ENCODE measurements around the gene SIRPB2.

SIRPB2 gene

DNA sequence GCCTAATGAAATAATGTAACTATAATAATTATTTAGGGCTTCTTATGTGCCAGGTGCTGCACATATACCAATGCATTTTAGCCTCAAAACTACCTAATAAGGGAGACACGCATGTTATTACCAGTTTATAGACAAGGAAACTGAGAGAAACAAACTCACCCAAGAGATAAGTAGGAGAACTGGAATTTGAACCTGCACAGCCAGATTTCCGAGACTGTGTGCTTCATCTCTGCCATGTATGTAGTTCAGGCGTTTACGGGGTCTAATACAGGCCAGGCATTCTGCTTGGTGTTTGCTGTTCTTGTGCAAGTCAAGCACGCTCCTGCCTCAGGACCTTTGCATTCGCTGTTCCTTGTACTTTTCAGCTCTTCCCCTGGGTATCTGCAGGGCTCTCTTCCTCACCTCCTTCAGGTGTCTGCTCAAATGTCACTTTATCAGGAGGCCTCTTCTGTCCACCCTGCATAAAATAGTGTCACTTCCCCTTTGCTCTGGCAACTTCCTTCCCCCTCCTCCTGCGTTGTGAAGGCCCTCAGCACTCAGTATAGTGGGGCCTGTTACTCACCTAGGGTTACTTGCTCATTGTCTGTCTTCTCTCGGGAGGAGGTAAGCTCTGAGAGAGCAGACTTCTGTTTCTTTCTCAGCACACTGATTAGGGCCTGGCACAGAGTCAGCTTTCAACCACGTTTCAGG lies 18.5 kb downstream of the SIRPB2 start:
- in situ Hi-C loops (cut with MboI; ENCODE audit: low sequenced_read_pairs), result no loop called here

DNA sequence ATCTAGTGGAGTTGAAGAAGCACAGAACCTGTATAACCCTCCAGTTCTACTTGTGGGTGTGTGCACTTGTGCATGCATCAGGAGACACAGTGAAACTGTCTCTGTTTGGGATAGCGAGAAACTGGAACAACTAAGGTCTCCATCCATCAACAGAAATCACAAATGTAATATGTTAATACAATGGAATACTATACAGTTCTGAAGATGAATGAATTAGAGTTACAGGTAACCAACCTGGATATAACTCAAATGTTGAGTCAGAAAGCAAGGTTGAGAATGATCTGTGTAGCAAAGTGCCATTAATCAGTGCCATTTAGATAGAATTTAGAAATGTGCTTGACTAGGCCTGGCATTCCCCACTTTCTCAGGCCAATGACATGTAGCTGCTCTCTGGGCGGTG lies 20.0 kb downstream of the SIRPB2 start:
- in situ Hi-C loops (cut with MboI; ENCODE audit: low sequenced_read_pairs), result no loop called here

DNA sequence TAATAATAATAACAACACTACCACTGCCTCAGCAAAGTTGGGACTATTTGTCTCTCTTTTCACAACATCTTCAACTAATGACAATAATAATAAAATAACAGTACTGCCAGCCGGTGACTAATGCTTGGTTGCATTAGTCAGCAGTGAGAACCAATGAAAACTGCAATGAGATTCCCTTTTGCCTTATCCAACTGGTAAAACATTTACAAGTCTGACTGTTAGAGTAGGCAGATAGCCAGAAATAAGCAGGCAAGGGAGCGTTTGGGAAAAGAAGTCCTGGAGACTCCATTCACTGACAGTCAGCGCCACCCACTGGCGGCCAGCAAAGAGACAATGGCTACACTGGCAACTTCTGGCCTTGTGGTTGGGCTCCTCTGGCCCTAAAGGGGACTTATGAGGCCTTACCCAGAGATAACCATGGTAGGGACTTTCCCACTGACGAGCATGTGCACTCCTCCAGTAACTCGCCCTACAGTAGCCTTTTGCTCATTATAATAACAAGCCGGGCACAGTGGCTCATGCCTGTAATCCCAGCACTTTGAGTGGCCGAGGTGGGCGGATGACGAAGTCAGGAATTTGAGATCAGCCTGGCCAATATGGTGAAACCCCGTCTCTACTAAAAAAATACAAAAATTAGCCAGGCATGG lies 21.2 kb downstream of the SIRPB2 start:
- in situ Hi-C loops (cut with MboI; ENCODE audit: low sequenced_read_pairs), result no loop called here

DNA sequence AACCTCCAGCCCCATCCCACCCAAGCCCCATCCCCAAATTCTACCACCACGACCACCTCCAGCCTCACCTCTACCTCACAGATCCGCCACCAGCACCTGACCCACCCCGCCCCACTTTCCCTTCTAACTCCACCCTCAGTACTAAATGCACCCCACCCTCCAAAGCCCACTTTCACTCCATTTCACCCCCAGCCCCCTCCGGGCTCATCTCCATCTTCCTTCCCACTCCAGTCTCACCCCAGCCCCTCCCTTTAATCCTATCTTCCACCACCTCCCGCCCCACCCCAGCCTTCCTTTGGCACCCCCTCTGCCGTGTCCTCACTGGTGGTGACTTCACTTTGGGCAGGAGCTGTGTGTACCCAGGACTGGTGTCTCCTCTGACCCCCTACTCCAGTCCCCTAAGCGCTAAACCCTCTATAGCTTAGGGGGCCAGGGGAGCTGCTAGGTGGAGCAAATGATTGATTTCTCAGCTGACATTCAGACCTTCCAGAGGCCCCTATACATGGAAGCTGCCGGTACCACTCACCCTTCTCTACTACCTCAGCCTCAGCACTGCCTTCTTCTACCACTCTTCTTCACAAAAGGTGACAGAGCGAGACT lies 21.8 kb downstream of the SIRPB2 start:
- in situ Hi-C loops (cut with MboI; ENCODE audit: low sequenced_read_pairs), result no loop called here

DNA sequence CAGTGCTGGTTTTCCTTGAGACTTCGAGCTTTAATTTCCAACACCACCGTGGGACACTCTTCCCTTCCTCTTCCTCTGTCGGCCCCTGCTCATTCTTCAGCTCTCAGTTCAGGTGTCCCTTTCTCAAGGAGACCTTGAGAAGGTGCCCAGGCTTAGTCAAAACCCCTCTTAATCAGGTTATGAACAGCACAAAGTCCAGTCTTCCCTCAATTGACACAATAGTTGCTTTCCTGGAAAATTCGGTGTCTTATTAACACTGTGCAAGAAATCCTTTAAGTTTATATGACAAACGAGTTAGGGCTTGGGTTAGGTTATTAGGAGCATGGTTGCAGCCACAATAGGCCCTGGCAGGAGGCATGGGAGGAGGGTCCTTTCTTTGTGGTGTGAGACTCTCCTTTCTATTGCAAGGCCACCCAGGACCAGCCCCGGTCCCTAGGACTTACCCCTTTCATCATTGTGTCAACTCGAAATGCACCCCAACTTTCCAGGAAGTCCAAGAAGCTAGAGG lies 23.0 kb downstream of the SIRPB2 start:
- in situ Hi-C loops (cut with MboI; ENCODE audit: low sequenced_read_pairs), result no loop called here

DNA sequence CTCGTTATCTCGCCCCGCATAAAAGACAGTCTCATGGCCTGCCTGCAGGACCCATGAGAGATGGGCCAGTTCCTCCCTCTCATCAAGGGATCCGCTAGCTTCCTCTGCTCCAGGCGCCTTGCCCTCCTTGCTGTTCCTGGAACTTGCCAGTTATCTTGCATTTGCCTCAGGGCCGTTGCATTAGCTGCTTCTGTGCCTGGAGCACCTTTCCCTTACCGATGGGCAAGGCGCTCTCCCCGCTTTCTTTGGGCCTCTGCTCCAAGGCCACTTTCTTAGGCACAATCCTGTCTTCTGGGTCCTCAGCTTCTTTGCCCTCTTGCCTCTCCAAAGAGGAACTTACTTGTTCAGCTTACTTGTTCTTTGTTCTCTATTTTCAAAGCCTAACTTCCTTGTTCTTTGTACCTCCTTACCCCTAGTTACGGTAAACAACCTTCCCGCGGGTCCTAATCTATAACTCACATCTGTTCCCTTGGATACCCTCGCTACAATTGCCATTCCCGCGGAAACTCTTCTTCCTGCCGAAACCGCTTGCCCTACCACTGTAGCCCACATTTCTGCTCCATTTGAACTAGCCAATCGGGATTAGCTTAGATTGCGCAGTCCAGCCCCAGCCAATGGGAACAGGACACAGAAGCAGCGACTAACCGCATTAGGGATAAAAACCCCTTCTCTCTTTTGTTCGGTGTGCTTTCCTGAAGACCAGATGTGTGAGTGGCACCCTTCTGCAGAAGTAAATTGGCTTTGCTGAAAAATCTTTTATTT lies 23.7 kb downstream of the SIRPB2 start:
- in situ Hi-C loops (cut with MboI; ENCODE audit: low sequenced_read_pairs), result no loop called here

DNA sequence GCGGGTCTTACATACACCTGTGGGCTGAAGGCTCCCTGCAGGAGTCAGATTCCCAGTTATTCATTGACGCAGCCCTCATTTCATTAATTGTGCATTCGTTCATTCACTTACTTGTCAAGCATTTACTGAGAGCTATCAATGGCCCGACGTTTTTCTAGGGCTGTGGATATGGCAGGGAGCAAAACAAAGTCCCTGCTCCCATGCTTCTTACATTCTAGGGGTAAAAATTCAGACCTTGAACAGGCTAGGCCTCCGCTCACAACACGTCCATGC lies 24.2 kb downstream of the SIRPB2 start:
- in situ Hi-C loops (cut with MboI; ENCODE audit: low sequenced_read_pairs), result no loop called here

DNA sequence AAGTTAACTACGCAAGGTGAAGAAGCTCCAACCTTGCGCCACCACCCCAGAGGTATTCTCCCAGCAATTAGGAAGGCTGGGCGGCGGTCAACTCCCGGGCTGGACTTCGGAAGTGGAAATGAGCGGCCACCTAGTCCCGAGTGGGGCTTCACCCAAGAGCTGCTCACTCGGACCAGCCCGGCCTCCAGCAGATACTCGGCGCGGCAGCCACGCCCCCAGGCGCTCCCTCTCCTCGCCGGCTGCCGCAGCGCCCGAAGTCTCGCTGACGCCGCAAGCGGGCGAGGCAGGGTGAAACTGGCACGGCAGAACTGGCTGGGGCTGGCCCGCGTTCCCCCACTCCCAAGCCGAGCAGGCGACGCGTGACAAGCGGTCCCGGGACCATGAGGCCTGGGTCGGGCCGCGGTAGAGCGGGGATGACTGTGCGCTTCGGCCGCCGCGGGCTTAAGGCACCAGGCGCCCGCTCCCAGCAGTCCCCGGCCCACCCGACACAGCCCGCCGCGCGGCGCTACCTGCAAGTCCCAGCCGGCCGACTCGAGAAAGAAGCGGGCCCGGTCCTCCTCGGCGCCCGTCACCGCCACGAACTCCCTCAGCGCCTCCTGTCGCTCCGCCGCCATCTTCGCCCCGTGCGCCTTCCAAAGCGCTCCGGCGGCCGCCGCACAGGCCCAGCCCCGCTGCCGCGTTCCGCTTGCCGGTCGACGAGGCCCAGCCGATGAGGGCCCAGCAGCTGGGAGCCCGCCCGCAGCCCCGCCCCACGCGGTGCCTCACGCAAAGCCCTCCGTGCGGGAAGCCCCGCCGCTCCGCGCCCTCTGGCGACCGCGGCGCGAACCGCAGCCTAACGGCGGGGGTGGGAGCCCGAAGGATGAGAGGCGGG lies 24.8 kb downstream of the SIRPB2 start, which contains the start of gene NSFL1C:
NSFL1C (minus strand) TSS at position 639 of the 871 bp plus-strand sequence; CDS start at position 614, 25 bp downstream.
- in situ Hi-C loops (cut with MboI; ENCODE audit: low sequenced_read_pairs), result no loop called here

DNA sequence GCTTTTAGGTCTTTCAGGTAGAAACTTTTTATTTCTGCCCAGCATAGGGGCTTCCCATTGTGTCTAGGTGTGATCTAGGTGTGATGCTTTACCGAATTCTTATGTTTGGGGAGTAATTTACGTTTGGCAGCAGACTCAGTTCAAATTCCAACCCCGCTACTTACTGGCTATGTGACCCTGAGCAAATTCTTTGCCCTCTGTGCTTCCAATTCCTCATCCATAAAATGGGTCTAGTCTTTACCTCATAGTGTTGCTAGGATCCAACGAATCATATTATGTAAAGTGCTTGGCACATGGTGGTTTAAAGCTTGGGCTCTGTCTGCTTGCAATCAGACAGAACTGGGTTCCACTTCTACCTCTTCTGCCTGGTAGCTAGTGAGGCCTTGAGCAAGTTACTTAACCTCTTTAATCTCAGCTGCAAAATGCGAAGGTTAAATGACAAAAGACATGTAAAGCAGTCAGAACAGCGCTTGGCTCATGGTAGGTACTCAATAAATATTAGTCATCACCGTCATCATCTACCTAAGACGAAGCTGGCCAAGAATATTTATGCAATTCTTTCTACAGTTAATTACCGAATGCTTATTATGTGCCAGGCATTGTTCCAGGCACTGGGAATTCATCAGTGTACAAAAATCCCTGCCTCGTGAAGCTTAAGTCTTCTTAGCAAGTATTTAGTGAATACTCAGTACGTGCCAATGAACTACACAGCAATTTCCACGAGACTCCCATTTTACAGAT lies 25.6 kb downstream of the SIRPB2 start:
- in situ Hi-C loops (cut with MboI; ENCODE audit: low sequenced_read_pairs), result no loop called here

DNA sequence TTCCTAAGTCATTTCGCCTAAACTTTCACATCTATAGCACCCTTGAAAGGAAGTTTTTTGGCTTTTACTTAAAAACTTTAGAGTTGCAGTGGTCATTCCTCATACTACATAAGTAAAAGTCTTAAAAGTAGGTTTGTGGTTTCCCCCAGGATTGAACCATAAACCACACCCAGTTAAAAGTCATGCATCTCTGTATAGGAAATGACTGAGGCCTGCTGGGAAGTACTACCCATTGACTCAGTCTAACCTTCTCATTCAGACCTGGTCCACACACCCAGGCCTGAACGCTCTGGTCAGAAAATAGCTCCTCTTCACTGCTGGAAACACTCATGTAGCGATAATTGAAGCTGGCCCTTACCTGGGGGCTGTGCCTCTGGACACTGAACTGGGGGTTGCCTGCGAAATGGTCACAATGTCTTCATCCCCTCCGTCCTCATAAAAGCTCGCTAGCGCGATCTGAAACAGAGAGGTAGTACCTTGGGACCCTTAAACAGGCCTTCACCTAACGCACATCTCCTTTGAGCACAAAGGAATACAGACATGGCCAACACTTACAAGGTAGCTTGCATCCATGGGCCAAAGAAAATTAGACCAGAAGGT lies 27.1 kb downstream of the SIRPB2 start:
- in situ Hi-C loops (cut with MboI; ENCODE audit: low sequenced_read_pairs), result no loop called here

DNA sequence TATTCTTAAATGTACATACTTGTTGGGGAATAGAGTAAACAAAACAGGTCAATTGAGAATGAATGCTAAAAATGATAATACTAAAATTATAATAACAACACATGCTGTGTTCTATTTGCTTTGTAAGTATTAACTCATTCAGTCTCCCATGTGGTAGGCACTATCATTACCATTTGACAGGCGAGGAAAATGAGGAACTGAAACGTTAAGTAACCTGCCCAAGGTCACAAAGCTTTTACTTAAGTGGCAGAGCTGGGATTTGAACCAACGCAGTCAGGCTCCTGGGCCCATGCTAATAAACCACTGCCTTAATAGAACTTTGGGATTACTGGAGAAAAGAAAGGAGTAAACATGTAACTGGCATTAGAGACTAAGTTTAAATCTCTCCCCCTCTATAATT lies 28.4 kb downstream of the SIRPB2 start:
- in situ Hi-C loops (cut with MboI; ENCODE audit: low sequenced_read_pairs), result no loop called here

DNA sequence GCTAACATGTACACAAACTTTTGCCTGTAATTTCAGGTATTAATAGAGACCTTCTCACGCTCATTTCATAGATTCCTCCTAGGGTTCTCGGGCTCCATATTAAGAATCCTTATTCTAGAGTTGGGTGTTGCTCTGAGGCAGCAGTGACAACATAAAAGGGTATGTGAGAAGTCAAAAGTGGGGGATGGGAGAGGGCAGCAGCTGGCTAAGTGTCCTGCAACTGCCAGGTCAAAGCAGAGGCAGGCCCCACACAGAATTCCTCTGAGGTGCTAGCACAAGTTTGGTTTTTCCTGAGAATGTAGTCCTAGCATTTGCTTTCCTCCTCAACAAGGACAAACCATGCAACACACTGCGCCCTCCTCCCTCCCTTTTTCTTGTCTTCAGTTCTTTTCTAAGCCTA lies 29.2 kb downstream of the SIRPB2 start:
- in situ Hi-C loops (cut with MboI; ENCODE audit: low sequenced_read_pairs), result no loop called here

DNA sequence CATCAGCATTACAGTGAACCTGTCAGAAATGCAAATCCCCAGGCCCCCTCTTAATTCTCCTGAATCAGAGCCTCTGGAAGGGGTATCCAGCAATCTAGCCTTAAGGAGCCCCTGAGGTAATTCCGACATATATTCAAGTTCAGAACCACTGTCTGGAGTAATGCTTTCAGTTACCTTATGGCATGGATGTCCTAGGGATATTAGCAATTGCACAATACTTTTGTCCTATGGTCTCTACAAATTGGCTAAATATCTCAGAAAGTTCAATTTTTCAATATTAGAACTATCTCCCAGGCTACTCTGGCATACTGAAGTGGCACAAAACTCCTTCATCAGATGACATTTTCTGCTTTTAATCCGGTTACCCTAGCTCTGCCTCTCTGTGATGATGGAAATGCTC lies 30.9 kb downstream of the SIRPB2 start:
- in situ Hi-C loops (cut with MboI; ENCODE audit: low sequenced_read_pairs), result no loop called here

DNA sequence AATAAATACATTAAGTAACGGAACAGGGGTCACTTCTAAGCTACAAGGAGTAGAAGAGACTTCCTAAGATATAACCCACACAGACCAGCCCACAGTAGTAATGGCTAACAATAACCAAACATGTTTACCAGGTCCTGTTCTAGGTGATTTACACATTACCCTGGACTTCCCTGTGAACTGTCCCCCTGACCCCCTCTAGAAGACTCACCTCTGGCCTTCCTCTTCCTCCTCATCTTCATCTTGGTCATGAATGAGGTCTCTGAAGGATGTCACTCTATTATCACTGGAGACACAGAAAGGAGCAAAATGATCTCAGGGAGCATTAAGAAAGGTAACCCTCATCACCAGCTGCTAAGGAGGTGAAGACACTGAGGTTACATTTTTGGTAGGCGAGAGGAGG lies 33.2 kb downstream of the SIRPB2 start:
- in situ Hi-C loops (cut with MboI; ENCODE audit: low sequenced_read_pairs), result no loop called here

DNA sequence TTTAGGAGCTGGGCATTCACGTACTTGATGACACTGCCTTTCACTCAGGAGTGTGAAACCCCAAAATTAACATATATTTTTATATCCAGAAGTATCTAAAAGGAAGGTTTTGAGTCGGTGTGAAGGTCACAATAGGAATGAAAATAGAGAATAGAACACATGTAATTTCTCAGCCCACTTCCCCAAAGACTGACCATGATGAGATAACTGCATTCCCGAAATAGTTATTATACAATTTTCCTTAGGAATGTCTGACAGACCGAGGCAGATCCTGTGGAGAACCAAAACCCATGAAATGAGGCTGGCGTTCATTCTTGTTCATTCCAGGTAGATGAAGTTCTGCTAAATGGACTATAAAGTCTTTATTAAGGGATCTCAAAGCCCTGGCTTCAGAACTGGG lies 34.9 kb downstream of the SIRPB2 start:
- in situ Hi-C loops (cut with MboI; ENCODE audit: low sequenced_read_pairs), result no loop called here

DNA sequence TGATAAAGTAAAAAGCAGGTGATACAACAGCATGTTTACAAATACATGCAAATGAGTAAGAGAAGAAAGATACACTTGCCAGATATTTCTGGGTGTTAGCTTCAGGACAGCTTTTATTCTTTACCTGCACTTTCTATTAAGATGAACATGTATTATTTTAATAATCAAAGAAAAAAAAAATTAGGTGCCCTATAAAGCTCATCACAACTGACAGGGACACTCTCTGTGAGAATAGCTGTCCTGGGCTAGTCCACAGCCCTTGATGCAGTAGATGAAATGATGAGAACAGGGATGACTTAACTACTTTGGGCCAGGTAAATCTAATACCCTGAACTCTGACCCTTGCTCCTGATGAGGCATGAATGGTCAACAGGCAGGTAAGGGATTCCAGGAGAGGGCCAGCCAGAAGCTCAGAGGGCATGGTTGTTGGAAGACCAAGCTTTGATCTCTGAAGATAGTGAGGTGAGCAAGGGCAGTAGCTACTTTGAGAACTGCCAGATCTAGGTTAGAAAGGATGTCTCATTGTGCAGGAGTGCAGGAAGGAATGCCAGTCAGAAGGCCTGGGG lies 40.2 kb downstream of the SIRPB2 start:
- in situ Hi-C loops (cut with MboI; ENCODE audit: low sequenced_read_pairs), result no loop called here

DNA sequence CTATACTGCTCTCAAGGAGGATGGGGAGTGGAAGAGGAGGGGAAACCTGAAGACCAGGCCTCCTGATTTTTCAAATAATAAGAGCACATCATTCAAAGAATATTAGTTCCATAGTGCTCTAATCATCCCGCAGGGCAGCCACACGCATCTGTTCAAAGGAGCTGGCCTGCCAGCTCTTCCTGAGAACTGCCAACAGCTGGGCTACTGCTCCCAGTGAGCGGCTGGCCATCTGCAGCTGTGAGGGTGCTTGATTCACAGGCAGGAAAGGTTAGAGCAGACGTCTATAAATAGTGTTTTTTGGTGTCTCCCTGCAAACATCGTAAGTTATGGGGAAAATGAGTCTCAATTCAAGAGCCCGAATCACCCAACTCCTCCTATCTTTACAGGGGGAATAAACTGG lies 41.9 kb downstream of the SIRPB2 start:
- in situ Hi-C loops (cut with MboI; ENCODE audit: low sequenced_read_pairs), result no loop called here

DNA sequence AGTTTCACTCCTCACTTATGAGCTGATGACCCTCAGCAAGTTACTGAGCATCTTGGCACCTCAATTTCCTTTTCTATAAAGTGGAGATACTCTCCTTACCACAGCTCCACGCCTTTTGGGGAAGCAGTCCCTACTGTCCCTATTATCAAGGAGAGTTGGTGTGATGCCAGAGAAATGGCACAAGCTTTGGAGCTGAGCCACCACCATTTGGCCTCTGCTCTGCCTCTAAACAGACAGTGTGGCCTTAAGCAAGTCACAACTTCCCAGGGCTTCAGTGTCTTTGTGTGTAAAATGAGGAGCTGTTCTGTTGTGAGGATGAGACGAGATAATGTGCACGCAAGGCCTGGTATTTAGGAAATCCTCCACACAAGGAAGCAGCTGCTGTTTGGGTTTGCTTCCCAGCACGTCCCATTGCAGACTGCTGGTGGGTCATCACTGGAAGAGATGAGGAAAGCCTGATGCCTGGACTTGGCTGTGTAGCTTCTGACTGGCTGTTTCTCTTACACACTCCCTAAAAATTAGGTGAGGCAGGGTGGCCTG lies 43.1 kb downstream of the SIRPB2 start:
- in situ Hi-C loops (cut with MboI; ENCODE audit: low sequenced_read_pairs), result no loop called here

DNA sequence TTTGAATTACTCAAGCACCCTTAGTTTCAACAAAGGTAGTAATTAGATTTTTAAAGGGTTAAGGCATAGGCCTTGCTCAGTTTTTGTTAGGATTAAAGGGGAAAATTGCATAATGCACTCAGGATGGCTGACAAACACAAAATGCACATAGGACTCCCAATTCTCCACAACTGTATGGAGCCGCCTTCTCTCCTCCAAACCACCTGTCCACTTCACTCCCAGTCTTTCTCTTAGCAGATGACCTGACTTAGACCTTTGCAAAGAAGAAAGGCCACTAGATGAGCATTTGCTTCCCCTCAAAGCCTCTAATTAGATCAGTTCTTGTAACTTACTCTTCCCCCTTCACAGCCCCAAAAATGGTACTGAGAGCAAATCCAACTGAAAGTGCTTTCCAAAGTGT lies 44.7 kb downstream of the SIRPB2 start:
- in situ Hi-C loops (cut with MboI; ENCODE audit: low sequenced_read_pairs), result no loop called here
